GM21360 (cell line): ENCODE results near the gene RNF149.
A peak's percentile ranks its signal among the peaks of the same experiment; 100 is the strongest.
"Not testable (repeated sequence)": the region's sequence is repeated elsewhere in the genome, so short reads cannot be mapped to it uniquely, and the experiment has no call there.

Experiments
- ATAC-seq: cut with Tn5 transposase; IDR thresholded peaks from one replicate; pipeline ENCODE4 v1.9.1; 2021; ENCODE audit warnings: mild to moderate bottlenecking, moderate library complexity; ENCODE audit not compliant: unreplicated experiment

The RNF149 gene, protein sequence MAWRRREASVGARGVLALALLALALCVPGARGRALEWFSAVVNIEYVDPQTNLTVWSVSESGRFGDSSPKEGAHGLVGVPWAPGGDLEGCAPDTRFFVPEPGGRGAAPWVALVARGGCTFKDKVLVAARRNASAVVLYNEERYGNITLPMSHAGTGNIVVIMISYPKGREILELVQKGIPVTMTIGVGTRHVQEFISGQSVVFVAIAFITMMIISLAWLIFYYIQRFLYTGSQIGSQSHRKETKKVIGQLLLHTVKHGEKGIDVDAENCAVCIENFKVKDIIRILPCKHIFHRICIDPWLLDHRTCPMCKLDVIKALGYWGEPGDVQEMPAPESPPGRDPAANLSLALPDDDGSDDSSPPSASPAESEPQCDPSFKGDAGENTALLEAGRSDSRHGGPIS

DNA sequence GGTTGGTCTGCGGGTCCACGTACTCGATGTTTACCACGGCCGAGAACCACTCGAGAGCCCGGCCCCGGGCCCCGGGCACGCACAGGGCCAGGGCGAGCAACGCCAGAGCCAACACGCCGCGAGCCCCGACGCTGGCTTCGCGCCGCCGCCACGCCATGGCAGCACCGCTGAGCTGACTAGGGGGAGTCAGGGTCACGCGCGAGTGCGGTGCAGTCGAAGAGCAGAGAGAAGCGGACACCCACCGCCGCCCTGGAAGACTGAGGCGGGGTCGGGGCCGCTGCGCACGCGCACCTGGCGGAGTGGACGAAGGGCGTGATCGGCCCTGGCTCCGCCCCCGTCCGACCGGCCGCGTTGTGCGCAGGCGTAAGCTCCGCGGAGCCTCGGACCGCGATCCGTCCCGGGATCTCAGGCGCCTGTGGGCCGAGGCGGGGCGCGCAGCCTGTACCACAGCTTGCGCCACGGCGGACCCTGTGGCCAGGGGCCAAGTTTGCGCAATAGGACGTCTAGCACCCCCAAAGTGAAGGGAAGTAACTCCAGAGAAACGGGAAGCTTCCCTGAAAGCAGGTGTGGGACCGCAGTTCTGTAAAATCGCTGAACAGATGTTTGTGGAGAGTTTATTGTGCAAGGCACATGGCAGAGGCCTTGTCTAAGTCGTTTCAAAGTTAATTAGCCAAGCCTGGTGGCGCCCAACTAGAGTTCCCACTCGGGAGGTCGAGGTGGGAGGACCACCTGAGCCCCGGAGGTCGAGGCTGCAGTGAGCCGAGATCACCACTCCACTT, at the start of gene RNF149:
TSS of gene RNF149 (minus strand) at position 270 of the 779 bp plus-strand sequence. CDS start at position 157, 113 bp downstream.
- peak; percentile 64 for ATAC-seq

DNA sequence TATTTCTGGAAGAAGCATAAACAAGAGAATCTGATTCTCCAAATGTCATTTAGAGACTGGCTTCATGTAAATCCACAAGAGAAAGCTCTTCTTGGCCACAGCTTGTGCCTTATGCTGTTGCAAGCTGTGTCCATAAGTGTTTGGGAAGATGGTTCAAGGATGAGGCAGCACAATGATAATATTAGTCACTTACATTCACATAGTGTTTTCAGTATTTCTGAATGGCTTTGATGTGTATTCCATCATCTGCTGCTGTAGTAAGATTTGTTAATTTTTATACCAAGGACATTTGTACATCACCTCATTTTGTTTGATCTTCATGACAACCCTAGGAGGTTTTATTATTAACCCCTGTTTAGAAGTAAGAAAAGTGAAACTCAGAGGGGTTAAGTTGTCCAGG, 48.9 kb upstream of the RNF149 start:
- ATAC-seq: no peak

DNA sequence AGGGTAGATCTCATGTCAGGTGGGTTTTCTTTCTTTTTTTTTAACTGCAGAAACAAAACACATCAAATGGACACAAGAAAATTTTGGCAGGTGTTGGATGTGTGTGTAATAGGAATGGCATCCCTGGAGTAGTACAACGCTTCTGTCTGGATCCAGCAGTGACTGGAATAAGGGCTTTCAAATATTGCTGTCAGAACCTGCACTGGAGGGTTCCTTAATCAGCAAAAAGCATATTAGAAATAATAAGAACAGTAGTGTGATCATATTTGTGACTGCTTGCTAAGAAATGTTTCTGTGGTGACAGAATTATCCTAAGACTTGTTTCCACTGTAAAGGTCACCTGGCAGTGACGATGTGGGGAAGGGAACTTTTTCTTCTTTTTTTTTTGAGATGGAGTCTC, 48.0 kb upstream of the RNF149 start:
- no peak for ATAC-seq

DNA sequence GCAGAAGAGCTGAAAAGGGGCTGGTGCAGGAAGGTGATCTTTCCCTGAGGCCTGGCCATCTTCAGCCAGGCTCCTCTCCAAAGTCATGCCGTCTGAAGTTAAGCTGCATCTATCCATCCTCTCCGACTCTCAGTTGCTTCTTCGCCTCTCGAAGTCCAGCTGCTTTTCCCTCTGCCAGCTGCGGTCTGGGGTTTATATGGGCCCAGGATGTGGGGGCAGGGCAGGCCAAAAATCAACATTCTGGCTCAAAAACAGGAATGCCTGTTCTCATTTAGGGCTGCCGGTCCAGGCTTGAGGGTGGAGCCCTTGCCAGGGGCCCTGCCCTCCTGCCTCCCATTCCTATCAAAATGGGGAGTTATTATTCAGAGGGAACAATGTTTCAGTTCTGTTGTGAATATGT, 47.6 kb upstream of the RNF149 start:
- no peak for ATAC-seq

DNA sequence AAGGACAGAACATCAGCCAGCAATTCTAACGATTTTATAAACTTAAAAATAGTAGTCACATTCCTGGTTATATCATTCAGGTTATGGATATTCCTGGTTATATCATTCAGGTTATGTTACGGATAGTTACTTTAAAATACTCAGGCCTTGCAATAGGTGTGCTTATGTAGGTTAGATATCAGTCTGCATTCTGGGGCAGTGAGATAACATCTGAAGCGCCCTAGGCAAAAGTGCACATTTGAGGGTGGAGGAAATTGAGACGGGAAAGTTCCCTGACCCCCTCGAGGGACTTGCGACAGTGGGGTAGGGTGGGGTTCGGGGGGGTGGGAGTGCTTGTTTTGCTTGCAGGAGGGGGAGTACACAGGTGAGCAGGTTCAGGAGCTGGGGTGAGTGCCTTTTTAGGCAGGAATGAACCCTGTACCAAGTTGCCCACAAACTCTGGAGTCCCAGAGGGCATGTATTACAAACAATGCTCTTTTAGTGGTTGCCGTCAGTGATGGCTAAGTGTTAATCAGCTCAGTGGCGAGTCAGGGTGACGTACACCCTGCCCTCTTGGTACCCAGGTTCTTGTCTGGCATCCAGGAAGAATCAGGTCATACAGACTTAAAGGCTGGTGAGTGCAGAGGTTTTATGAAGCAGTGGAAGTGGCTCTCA, 47.0 kb upstream of the RNF149 start:
- ATAC-seq: no peak

DNA sequence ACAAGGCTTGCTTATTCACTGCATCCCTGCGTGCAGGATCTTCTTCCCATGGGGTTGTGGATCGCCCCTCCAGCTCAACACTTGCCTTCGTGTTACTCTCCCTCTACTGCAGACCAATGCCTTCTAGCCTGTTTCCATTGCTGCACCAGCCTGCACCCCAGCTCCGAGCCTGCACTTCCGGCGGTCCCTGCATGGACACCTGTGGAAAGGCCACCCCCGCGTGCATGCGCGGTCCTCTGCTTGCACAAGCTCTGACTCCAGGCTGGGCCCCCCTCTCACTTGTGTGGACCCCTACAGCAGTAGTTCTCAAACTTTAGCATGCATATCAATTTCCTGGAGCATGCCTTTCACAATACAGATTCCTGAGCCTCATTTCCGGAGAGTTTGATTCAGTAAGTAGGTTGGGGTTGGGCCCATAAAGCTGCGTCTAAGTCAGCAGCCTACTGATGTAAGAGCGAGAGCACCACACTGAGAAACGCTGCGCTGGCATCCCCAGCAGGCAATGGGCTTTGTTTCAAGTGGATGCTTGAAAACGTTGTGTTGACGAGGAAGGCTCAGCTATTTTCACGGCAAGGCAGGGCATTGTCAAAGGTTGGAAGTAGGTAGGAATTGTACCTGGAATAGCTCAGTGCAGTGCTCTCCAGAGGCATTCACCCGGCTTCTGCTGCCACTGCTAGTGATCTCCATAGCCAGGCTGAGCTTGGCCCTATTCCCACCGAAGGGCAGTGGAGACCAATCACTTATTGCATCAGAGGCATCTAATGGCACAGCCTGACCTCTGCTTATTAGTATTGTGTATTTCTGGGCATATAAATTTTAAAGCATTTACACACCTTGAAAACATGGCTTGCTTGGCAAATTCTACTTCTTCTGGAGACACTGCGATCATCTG, 46.2 kb upstream of the RNF149 start:
- no peak for ATAC-seq

DNA sequence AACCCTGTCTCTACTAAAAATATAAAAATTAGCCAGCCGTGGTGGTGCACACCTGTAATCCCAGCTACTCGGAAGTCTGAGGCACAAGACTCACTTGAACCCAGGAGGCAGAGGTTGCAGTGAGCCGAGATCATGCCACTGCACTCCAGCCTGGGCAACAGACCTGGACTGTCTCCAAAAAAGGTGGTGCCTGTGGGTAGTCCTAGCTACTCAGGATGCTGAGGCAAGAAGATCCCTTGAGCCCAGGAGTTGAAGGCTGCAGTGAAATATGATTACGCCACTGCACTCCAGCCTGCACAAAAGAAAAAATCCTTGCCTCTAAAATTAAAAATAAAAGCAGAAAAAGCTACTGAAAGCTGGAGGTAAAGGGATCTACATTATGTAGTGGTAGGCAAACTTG, 44.1 kb upstream of the RNF149 start:
- not testable (repeated sequence) for ATAC-seq

DNA sequence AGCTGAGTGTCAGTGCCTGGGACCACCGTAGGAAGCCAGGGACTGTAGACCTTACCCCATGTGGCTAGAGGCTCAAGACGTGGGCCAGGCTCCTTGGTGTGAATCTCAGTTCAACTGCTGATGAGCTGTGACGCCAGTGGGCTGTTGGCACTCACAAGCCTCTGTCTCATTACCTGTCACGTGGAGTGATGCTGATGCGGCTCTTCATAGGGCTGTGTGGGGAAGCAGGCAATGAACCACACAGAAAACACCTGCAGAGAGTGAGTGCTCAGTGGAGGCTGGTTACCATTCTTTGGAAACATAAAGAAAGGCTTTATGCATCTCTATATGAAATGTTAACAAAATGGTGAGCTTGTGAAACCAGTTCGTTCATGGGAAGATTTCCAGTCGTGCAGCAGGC, 42.7 kb upstream of the RNF149 start:
- no peak for ATAC-seq

DNA sequence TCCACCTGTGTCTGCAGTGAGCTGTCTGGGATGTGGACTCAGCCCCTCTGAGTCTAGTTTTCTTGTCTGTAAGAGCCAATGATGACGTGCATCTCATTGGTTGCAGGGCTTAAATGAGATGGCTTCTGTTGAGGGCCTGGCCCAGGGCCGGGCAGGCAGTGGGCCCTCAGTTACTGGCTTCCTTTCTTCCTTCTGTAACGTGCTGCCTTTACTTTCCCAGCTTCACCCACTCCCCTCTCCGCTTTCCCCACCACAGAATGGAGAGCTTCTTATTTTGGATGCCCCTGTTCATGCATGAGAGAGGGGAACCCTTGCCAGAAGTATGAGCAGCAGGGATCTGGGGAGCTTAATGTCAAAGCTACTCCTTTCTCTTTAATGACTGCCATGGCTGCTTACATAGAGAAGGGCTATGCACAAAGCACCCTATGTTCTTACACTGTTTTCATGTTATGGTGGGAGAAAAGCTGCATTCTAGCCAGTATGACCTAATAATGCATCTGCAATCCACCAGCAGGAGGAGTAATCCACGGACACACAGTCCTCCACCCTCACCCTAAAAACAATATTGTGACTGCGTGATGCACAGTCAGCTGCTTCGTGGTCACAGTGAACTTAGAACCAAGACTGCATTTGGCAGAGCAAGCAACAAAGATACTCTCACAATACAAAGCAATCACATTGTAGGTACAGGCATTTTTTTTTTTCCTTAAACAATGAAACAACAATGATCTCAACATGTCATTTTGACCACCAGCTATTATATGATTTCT, 41.6 kb upstream of the RNF149 start:
- no peak for ATAC-seq

DNA sequence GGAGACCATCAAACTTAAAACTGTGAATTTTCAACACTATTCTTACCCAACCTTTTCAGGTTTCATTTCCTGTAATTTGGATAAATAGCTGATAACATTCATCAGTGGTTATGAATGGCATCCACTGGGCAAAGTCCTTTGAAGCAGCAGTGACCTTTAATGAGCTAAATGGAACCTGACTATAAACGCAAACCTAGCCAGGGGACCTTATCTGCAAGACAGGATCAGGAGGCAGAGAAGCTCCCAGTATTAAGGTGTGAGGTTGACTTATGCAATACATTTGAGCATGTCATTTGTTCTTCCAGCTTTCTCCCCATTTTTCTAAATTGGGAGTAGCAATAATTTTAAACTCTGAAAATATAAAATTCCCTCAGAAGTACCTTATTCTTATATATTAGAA, 40.4 kb upstream of the RNF149 start:
- ATAC-seq: no peak

DNA sequence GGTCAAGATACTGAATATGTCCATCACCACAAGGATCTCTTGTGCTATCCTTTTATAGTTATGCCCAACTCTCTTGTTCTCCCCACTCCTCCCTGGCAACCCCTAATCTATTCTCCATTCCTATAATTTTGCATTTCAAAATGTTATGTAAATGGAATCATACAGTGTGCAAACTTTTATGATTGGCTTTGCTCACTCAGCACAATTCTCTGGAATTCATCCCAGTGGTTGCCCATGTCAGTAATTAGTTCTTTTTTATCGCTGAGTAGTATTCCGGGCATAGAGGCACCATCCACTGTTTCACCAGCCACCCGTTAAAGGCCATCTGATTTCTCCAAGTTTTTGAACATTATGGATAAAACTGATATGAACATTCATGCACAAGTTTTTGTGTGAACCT, 38.4 kb upstream of the RNF149 start:
- ATAC-seq: no peak

DNA sequence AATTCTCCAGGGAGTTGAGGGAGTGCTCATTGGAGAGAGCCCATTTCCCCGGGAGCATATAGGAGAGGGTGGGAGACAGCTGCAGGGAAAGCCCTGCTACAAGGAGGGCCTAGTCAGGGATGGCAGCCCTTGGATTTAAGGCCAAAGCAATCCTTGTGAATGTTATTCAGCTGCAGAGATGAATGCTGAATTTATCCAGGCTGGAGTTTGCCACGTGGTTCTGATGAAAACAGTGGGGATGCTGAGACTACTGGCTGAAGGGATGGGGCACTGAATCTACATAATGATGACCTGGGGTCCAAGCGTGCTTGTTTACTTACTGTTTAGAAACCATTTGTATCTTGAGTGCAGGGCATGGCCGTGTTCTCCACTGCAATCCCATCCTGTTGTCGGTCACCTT, 35.6 kb upstream of the RNF149 start:
- ATAC-seq: no peak

DNA sequence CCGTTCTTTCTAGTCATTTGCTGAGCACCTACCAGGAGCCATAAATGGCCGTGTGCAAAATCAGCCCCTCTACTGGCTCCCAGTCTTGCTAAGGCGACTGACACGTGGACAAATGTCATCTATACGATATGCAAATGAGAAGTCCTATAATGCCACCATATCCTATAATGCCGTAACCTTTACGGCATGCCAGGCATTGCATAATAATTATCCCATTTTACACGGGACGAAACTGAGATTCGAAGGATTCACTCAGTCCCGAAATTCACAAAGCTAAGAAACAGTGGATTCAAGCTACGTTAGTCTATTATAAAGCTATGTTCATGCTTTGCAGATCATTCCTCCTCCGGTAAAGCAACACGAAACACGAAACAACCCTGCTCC, 34.1 kb upstream of the RNF149 start:
- ATAC-seq: no peak

DNA sequence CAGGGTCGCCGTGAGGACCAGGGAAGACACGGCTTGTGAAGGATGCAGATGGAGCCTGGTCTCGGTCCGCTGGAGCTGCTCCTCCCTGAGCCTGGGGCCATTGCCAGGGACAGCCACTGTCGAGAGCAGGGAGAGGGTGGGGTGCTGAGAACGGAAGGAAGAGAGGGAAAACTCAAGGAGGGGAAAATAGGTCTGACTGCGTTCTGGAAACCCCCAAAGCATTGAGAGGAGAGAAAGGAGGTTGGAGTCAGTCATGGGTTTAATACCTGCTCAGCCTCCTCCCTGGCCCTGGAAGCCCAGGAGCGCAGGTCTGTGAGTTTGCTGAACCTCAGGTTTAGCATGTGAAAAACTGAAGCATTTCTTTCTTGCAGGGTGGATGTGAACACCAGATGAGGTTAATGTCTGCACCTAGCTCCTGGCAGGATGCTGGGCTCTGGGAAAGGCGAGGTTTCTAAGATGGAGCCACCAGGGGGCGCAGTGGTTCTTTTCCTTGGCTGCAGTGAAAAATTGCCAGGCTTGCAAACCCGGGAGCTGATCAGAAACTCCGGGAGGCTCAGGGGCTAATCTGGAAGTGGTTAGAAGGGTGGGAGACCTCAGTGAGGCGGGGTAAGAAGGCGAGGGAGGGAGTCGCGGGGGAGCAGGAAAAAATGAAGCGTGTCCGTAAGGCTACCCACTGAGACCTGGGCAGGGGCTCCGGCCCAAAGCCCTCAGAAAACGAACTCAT, 33.6 kb upstream of the RNF149 start:
- no peak for ATAC-seq

DNA sequence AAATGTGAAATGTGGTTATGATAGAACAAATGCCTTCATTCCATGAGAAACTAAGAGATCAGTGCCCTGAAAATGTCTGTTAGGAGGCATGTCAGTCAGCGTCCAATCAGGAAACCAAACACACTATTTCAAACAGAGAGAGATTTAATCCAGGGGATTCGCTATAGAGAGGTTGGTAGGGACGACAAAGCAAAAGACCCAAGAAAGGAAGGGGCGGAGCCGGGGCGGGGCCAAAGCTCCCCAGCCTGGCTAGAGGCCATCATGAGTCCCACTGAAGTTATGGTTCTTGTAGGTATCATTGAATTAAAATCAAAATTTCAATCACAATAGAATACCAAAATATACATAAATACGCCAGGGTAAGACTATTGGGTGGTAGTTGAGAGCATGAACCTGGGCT, 32.9 kb upstream of the RNF149 start:
- no peak for ATAC-seq

DNA sequence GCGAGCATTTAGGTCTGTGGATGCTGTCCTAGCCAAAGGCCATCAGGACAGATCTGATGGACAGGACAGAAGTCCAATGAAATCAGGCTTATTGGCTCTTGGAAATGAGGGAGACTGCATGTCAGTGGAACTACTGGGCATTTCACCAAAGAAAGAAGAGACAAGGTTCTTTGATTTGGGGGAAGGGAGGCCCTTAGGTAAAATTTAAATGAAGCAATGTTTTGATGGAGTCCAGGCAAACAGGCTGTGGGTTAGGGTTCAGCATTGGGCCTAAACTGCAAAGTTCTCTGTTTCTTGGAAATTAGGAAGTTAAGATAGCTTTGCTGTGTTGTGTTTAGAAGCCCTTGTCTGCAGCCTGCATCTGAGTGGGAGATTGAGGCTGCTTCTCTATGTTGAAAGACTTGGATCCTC, 31.6 kb upstream of the RNF149 start:
- ATAC-seq: no peak

DNA sequence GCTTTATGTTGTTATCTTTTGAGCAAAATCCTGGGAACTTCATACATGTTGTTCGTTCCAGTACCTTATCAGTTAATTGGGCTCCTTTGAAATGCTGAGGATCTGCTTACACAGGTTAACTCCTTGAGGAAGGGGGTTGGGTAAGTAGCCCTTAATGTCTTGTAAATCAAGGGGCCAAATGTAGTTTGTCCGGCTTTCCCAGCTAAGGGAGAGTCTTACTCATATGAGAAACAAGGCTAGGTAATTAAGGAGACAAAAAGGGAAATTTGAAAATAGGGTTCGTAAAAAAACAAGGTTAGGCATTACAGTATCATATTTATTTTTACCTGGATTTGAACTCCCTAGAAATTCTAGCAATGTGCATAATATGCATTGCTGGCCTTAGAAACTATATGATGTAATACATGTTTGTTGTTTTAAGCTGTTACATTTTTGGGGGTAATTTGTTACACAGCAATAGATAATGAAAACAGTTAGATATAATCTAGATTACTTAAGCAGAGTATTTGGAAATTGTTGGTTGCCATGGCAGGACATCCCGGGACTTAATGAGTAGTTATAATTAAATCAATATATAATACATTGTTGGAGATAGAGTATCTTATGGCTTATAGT, 30.9 kb upstream of the RNF149 start:
- no peak for ATAC-seq

DNA sequence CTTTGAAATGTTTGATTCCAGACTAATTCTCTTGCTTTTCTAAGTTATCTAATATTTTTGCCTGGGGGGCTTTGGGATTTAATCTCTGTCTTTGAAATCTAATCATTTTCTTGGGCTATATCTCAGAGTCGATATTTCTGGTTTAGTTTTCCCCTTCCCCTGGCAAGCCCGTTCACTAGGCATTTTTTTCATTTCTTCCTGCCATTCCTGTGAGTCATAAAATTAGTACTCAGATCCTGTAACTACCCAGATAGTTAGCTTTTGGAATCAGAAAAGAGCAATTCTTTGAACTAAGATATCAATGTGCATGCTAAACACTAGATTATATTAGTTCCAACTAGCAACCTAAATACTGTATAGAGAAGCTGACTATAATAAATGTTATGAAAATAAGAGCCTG, 29.4 kb upstream of the RNF149 start:
- ATAC-seq: no peak
